Coronary artery (tissue), 2 donors: ENCODE results near the gene UNC5C.

Source experiments
- DNase-seq: peaks from one replicate; pipeline ENCODE4 v3.0.0-alpha.2; 2017; ENCODE audit warnings: low spot score
- H3K27ac ChIP-seq, 2 donors: fragments of 200-600 bp; sonication (generic); one replicate each; pipeline ENCODE4 v1.5.1; 2016 to 2019
- H3K4me3 ChIP-seq: fragments of 200-600 bp; sonication (generic); 2 replicates; pipeline ENCODE4 v1.5.1; 2016; ENCODE audit warnings: mild to moderate bottlenecking, moderate library complexity
- TF ChIP-seq, protein P1 (sequence below): fragments of 200-600 bp; sonication (generic); IDR thresholded peaks from one replicate; pipeline ENCODE4 v1.5.1; 2019; ENCODE audit warnings: antibody characterized with exemption

The UNC5C gene

DNA sequence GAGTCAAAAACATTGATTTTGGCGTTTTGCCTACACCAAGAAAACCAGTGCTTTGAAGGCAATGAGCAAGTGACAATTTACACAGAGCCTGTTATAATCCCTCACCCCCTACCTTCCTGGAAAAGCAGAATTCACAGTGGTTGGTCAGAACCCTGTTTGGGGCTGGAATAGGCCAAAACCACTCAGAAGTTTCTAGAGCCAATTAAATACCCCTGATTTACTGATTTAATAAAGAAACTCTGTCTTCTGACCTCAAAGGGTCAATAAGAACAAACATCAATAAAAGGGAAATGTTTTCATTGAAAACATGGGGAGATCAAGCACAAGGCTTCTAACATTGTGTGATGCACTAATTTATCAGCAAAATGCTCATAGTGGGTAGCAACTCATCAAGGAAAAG lies 116.3 kb downstream of the UNC5C start:
- TF ChIP-seq, protein P1, sequence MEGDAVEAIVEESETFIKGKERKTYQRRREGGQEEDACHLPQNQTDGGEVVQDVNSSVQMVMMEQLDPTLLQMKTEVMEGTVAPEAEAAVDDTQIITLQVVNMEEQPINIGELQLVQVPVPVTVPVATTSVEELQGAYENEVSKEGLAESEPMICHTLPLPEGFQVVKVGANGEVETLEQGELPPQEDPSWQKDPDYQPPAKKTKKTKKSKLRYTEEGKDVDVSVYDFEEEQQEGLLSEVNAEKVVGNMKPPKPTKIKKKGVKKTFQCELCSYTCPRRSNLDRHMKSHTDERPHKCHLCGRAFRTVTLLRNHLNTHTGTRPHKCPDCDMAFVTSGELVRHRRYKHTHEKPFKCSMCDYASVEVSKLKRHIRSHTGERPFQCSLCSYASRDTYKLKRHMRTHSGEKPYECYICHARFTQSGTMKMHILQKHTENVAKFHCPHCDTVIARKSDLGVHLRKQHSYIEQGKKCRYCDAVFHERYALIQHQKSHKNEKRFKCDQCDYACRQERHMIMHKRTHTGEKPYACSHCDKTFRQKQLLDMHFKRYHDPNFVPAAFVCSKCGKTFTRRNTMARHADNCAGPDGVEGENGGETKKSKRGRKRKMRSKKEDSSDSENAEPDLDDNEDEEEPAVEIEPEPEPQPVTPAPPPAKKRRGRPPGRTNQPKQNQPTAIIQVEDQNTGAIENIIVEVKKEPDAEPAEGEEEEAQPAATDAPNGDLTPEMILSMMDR: no peak
- DNase-seq: no peak
- H3K27ac ChIP-seq: no peak overlapping the region
- no peak overlapping the region for H3K4me3 ChIP-seq

DNA sequence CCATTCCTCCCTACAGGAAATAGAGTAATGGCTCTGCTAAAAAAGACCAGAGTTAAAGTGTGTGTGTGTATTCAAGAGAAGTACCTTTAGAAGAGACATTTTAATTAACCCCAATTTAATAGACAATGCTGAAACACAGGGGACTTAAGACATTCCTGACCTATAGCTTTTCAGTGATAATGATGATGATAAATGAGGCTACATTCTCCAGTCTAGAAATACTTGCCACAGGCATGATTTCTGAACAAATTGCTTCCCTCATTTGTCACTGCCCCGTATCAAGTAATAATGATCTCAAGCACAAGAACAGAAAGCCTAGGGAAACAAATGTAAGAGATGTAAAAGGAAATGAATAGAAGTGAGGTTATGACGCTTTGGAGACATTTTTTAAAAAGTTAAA lies 117.1 kb downstream of the UNC5C start:
- H3K27ac ChIP-seq: no peak overlapping the region
- no peak for DNase-seq
- TF ChIP-seq, protein P1: no peak

DNA sequence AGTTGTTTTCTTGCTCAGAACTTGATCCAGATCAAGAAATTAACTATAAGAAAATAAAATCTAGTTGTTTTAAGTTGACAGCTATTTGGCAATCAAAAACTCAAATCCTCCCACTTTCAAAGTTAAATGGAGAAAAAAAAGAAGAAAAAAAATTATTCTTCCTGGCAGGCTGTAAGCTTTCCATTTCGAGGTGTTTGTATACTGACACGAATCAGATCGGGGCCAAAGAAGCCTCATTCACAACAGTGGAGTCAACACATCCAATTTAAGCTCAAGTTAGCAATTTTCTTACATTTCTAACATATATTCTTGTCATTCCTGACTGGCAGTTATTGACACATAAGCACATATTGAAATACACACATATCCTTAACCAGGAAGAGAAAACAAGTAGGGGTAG lies 119.4 kb downstream of the UNC5C start:
- no peak for DNase-seq
- H3K4me3 ChIP-seq: no peak overlapping the region
- TF ChIP-seq, protein P1: no peak
- no peak overlapping the region for H3K27ac ChIP-seq

More for the DNA sequence above, 117.1 kb downstream of the UNC5C start:
- no peak overlapping the region for H3K4me3 ChIP-seq

DNA sequence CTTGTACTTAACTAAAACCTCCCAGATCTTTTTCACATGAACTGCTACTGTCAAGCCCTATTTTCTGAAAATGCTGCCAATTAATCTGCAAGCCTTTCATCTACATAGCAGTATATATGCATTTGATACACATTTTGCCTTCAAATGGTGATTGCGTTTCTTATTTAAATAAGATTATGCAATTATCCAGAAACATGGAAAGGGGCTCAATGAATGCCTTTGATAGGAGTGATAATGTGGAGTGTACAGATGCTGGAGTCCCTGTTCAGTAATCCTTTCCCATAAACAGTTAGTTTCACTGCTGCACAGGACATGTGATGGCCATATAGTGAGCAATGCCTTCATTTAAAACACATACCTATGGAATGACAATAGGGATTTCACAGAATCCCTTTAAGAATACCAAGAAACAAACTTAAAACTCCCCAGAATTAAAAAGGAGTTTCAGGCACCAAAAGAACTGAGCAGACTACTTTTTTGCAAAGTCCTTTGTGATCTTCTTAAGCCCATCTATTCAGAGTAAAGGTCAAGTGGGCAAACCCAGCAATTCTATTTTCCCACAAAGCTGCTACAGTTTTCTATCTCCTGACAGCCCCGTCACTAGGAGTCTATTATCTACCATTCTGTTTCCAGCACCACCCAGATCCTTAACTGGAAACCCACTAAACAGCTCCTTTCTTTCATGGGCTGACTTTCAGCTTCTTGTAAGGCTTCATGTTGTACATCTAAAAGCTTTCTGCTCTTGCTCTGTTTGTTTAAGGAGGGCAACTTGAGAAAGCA lies 120.3 kb downstream of the UNC5C start:
- DNase-seq: no peak
- Histone ChIP-seq H3K27ac (no peak overlapping the region), H3K4me3 (no peak overlapping the region)
- TF ChIP-seq, protein P1: no peak

DNA sequence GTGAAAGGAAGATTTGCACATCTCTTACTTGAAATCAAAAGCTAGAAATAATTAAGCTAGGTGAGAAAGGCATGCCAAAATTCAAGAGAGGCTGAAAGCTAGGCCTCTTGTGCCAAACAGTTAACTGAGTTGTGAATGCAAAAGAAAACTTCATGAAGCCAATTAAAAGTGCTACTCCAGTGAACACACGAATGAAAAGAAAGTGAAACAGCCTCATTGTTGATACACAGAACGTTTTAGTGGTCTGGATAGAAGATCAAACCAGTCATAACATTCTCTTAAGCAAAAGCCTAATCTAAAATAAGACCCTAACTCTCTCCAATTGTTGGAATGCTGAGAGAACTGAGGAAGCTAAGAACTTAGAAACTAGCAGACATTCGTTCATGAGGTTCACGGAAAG lies 122.3 kb downstream of the UNC5C start:
- H3K27ac ChIP-seq: no peak overlapping the region
- DNase-seq: no peak
- no peak overlapping the region for H3K4me3 ChIP-seq
- TF ChIP-seq, protein P1: no peak

DNA sequence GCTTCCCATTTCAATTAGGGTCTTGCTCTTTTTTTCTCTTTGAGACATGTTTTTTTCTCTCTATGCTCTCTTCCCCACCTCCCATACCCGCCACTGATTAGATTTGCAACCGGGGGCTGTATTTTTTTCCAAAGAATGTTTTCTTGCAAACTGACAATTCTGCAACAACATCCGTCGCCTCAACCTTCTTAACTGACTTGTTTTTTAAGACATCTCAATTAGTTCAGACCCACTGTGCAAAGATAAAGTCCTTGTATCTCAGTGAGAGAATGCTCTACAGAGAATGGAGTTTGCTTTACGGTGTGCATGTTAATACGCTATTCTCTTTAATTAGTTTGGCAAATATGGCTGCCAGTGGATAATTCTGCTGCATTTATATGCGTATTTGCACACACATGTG lies 126.3 kb downstream of the UNC5C start:
- no peak overlapping the region for H3K27ac ChIP-seq
- TF ChIP-seq, protein P1: no peak
- no peak overlapping the region for H3K4me3 ChIP-seq
- no peak for DNase-seq

DNA sequence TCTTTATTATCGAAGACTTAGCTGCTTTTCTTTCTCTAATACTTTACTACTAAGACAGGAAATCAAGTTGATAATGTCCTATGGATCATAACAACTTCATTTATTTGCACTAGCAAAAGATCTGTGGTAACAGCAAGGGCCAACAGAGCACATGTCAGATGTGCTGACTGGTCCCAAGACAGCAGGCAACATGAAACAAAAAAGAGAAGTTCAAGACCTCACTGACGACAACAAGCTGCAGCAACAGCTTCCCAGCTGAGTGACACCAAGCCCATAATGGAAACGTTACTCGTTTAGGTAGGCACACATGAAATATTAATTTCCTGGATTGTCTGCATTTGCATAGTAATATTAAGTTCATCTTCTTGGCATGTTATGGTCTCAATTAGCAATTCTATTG lies 126.9 kb downstream of the UNC5C start:
- Histone ChIP-seq H3K27ac (no peak overlapping the region), H3K4me3 (no peak overlapping the region)
- TF ChIP-seq, protein P1: no peak
- no peak for DNase-seq
